ENCODE results near the gene GRID1. TPM values are rescaled to one million over a fixed set of nuclear protein-coding genes. Genes with fewer than 3 reads are reported as not detected.

The GRID1 gene
- total and polyA plus RNA-seq, 10 of the 15 experiments (the other 5 are each of a cell fraction or from before 2014, with no cell fraction given): 0.04 to 0.62 (median 0.08) TPM; not detected in 5

GRCh38 chr10:85946713-85947326 is 419.8 kb downstream of the GRID1 start (continued):
- TF ChIP-seq MYC (IDR thresholded peaks at IDR 0.05; ENCODE audit: insufficient read depth, insufficient read length, insufficient replicate concordance, low read length, severe bottlenecking) (no peak), SUPT20H (IDR thresholded peaks at IDR 0.05; ENCODE audit: borderline replicate concordance, control insufficient read depth, low read depth, low read length) (no peak), HDAC6 (IDR thresholded peaks at IDR 0.05; ENCODE audit: unreplicated experiment) (no peak), CBX5 (IDR thresholded peaks at IDR 0.05; ENCODE audit: low read depth) (no peak), MEF2A (IDR thresholded peaks at IDR 0.05; ENCODE audit: insufficient read depth, low read depth, low read length) (0 out of 2 replicates have a peak, but pooled peaks have one; percentile 51), RUNX3 (IDR thresholded peaks at IDR 0.05; ENCODE audit: low read length) (peak; percentile 97), BCL3 (IDR thresholded peaks at IDR 0.05; ENCODE audit: borderline replicate concordance, insufficient read depth, low read depth, low read length, poor library complexity, severe bottlenecking) (no peak), USF2 (IDR thresholded peaks at IDR 0.05; ENCODE audit: borderline replicate concordance, low read depth, low read length) (no peak), CBX3 (IDR thresholded peaks at IDR 0.05; ENCODE audit: borderline replicate concordance, low read depth) (no peak), RBBP5 (conservative IDR thresholded peaks at IDR 0.05) (no peak), BHLHE40 (IDR thresholded peaks at IDR 0.05; ENCODE audit: borderline replicate concordance in 1 of 2, low read depth in 2 of 2, low read length in 1 of 2) (peak in 1 of 2 experiments; percentile 23; a peak in 1 of 4 replicates), RAD21 (IDR thresholded peaks at IDR 0.05; ENCODE audit: insufficient read depth, low read depth, low read length) (no peak), FOXM1 (IDR thresholded peaks at IDR 0.05; ENCODE audit: low read depth, low read length) (no peak), NBN (IDR thresholded peaks at IDR 0.05) (0 out of 2 replicates have a peak, but pooled peaks have one; percentile 61), E2F4 (IDR thresholded peaks at IDR 0.05; ENCODE audit: low read depth, low read length) (no peak), HDGF (IDR thresholded peaks at IDR 0.05) (0 out of 2 replicates have a peak, but pooled peaks have one; percentile 50), MTA3 (IDR thresholded peaks at IDR 0.05; ENCODE audit: borderline replicate concordance, low read length) (peak; percentile 92; the same call in 1 of the 2 replicates), NFYB (IDR thresholded peaks at IDR 0.05; ENCODE audit: insufficient read depth, low read depth, low read length) (no peak), ZBTB4 (CRISPR knock-in tag; IDR thresholded peaks at IDR 0.05) (no peak), CREM (IDR thresholded peaks at IDR 0.05; ENCODE audit: low read depth) (peak; percentile 30; the same call in 1 of the 2 replicates)
